Measurements from ENCODE around the gene NPM1. TPM values are rescaled to one million over a fixed set of nuclear protein-coding genes. Genes with fewer than 3 reads are reported as not detected.
A peak's percentile ranks its signal among the peaks of the same experiment; 100 is the strongest.
"Not testable (repeated sequence)": the region's sequence is repeated elsewhere in the genome, so short reads cannot be mapped to it uniquely, and the experiment has no call there.

NPM1 gene
- total RNA-seq, 1 donor from 2014 or later, result 544 TPM

GRCh38 chr5:171379961-171380360 is 7.7 kb upstream of the NPM1 start:
- no peak for ATAC-seq
- intact Hi-C loops (cut with DNase I), result no loop called here
- DNase-seq (ENCODE audit: low spot score), result no peak

DNA sequence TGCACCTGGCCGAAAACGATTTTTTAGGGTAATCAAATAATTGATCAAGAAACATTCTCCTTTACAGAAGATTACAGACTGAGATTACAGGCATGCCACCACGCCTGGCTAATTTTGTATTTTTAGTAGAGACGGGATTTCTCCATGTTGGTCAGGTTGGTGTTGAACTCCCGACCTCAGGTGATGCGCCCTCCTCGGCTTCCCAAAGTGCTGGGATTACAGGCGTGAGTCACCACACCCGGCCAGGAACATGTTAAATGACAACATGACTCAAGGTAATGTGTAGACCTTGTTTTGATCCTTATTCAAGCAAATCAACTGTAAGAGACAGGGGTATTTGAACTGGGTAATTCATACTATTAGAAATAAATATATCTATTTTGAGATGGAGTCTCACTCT is 3.2 kb upstream of the NPM1 start:
- intact Hi-C loops (cut with DNase I); DNase-seq (ENCODE audit: low spot score); ATAC-seq: not testable (repeated sequence)

- ATAC-seq; intact Hi-C loops (cut with DNase I); DNase-seq (ENCODE audit: low spot score): not testable (repeated sequence)
These were observed 2.6 kb upstream of the NPM1 start for GRCh38 chr5:171384999-171385398.

- ATAC-seq (no peak), DNase-seq (ENCODE audit: low spot score) (no peak)
- intact Hi-C loops (cut with DNase I), result no loop called here
These were observed 1.5 kb upstream of the NPM1 start for GRCh38 chr5:171386006-171386671.

DNA sequence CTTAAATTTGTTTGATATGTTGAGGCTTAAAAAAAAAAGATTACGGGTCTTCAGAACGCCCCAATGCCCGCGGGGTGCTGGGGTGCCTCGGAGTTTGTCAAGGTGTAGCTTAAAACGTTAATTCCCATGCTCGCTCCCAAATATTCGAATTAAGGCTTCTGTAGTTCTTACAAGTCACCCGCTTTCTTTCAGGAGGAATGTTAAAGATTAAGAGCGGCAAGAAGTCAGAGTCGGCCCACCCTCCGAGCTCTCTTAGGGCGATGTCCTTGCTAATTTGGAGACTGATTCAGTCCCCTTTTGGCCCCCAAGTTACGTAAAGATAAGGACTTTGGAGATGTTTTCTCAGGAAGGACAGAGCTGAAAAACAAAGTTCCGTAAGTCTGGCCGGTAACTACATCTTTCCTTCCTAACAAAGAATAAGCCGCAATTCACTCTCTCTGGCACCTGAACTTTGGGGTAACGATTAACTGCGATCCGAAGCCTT is 746 bp upstream of the NPM1 start:
- ATAC-seq (no peak), DNase-seq (ENCODE audit: low spot score) (no peak)
- intact Hi-C loops (cut with DNase I), result no loop called here

- intact Hi-C loops (cut with DNase I), result no loop called here
- DNase-seq (ENCODE audit: low spot score) (peak; percentile 89), ATAC-seq (peak; percentile 82)
These were observed 544 bp downstream of the NPM1 start for GRCh38 chr5:171387970-171388815.

GRCh38 chr5:171388816-171389168 is 1.1 kb downstream of the NPM1 start:
- intact Hi-C loops (cut with DNase I), result no loop called here
- ATAC-seq (no peak), DNase-seq (ENCODE audit: low spot score) (no peak)

- DNase-seq (ENCODE audit: low spot score) (no peak), ATAC-seq (no peak)
- intact Hi-C loops (cut with DNase I), result no loop called here
These were observed 3.4 kb downstream of the NPM1 start for GRCh38 chr5:171390883-171391677.

GRCh38 chr5:171391996-171392577 is 4.4 kb downstream of the NPM1 start:
- DNase-seq (ENCODE audit: low spot score) (no peak), ATAC-seq (no peak)
- intact Hi-C loops (cut with DNase I), result no loop called here

GRCh38 chr5:171392585-171393159 is 5.0 kb downstream of the NPM1 start:
- intact Hi-C loops (cut with DNase I), result no loop called here
- no peak for ATAC-seq
- no peak for DNase-seq (ENCODE audit: low spot score)

- ATAC-seq, result no peak
- intact Hi-C loops (cut with DNase I), result no loop called here
- DNase-seq (ENCODE audit: low spot score), result no peak
These were observed 7.4 kb downstream of the NPM1 start for GRCh38 chr5:171395042-171395441.

DNA sequence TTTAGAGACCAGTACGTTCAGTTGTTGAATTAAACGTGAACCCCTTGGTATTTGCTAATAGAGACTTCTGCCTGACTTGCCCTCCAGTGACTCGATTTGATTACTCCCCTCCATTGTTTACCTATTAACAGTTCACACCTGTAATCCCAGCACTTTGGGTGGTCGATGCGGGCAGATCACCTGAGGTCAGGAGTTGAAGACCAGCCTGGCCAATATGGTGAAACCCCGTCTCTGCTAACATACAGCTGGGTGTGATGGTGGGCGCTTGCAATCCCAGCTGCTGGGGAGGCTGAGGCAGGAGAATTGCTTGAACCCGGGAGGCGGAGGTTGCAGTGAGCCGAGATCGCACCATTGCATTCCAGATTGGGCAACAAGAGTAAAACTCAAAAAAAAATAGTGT is 8.9 kb downstream of the NPM1 start:
- ATAC-seq; intact Hi-C loops (cut with DNase I); DNase-seq (ENCODE audit: low spot score): not testable (repeated sequence)

- intact Hi-C loops (cut with DNase I), result no loop called here
- ATAC-seq, result no peak
- no peak for DNase-seq (ENCODE audit: low spot score)
These were observed 9.5 kb downstream of the NPM1 start for GRCh38 chr5:171397190-171397589.

DNA sequence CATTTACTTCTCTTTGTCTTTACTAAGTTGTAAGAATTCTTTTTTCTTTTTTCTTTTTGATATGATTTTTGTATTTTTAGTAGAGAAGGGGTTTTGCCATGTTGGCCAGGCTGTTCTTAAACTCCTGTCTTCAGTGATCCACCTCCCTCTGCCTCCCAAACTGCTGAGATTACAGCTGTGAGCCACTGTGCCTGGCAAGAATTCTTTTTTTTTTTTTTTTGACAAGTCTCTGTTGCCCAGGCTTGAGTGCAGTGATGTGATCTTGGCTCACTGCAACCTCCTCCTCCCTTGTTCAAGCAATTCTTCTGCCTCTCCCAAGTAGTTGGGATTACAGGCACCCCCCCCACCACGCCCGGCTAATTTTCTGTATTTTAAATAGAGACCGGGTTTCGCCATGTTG is 9.9 kb downstream of the NPM1 start:
- ATAC-seq, result no peak
- no peak for DNase-seq (ENCODE audit: low spot score)
- intact Hi-C loops (cut with DNase I), result no loop called here

- ATAC-seq; DNase-seq (ENCODE audit: low spot score); intact Hi-C loops (cut with DNase I): not testable (repeated sequence)
These were observed 11.0 kb downstream of the NPM1 start for GRCh38 chr5:171398660-171399059.

DNA sequence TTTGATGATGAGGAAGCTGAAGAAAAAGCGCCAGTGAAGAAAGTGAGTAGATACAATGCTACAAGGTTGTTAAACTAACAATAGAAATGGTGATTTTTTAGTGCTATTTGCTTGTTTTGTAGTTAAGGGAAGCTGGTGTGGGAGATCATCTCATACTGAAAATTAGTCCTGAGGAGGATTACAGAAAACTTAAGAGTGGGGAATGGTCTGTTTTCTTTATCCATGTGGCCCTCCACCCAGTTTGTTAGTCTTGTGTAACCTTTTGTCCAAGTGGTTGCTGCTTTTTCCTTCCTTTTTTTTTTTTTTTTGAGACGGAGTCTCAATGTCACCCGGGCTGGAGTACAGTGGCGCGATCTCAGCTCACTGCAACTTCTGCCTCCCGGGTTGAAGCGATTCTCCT is 12.5 kb downstream of the NPM1 start:
- intact Hi-C loops (cut with DNase I), result no loop called here
- ATAC-seq (no peak), DNase-seq (ENCODE audit: low spot score) (no peak)

GRCh38 chr5:171401167-171401947 is 13.7 kb downstream of the NPM1 start:
- intact Hi-C loops (cut with DNase I), result no loop called here
- DNase-seq (ENCODE audit: low spot score), result no peak
- ATAC-seq, result no peak

DNA sequence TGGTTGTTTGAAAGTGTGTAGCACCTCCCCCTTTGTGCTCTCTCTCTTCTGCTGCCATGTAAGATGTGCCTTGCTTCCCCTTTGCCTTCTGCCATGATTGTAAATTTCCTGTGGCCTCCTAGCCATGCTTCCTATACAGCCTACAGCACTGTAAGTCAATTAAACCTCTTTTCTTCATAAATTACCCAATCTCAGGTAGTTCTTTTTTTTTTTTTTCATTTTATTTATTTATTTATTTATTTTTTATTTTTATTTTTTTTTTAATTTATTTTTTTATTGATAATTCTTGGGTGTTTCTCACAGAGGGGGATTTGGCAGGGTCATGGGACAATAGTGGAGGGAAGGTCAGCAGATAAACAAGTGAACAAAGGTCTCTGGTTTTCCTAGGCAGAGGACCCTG is 15.1 kb downstream of the NPM1 start:
- DNase-seq (ENCODE audit: low spot score); ATAC-seq; intact Hi-C loops (cut with DNase I): not testable (repeated sequence)
